HepG2 (cell line): ENCODE measurements around the gene TAAR6. TPM values are rescaled to one million over a fixed set of nuclear protein-coding genes. Genes with fewer than 3 reads are reported as not detected.

ENCODE experiments used
- ATAC-seq: fragments of 200-7000 bp; cut with Tn5 transposase; 3 replicates; pipeline ENCODE4 v1.9.1; 2020; ENCODE audit warnings: mild to moderate bottlenecking, moderate library complexity
- BruUV-seq: library from RNA; stranded (reverse); fragments of 400-500 nt; replicated peaks from 2 replicates; lab custom pipeline; 2021; lab: Mats Ljungman, UMichigan
- CTCF ChIA-PET: fragments of 300-600 bp; formaldehyde crosslinking; extraction: SDS; loops from one replicate; lab custom pipeline; 2021; ENCODE audit warnings: low total read pairs, inconsistent platforms, low intra/inter-chr PET ratio; lab: Yijun Ruan, JAX
- POLR2A ChIA-PET: fragments of 350-600 bp; sonication (Branson Sonifier 250); formaldehyde crosslinking; loops from one replicate; lab custom pipeline; 2020; ENCODE audit warnings: antibody characterized with exemption, inconsistent platforms; lab: Yijun Ruan, JAX
- DNase-seq: peaks from one replicate; pipeline ENCODE4 v3.0.0-alpha.2; 2015; ENCODE audit warnings: low spot score
- FAIRE-seq: peaks from 3 replicates; lab custom pipeline; 2011; peaks lifted over from hg19 to GRCh38; lab: Jason Lieb, UNC
- H2AFZ ChIP-seq: one replicate; pipeline ENCODE4 v1.6.1; 2011; ENCODE audit warnings: low read length, inconsistent platforms
- H3K27ac ChIP-seq: fragments of 300-600 bp; 3 replicates; pipeline ENCODE4 v1.8.0; 2011; ENCODE audit warnings: mixed run types, mild to moderate bottlenecking, mixed read lengths, low read length, inconsistent platforms; ENCODE audit not compliant: insufficient read depth; ENCODE audit errors: extremely low read length
- H3K27me3 ChIP-seq, 2 experiments: fragments of 200-600 bp in 1 of 2; 2 replicates in 1 of 2; 3 replicates in 1 of 2; pipeline versions ENCODE4 v1.6.0 to v1.8.0; 2011; ENCODE audit warnings: low read length in 2 of 2, mild to moderate bottlenecking in 2 of 2, moderate library complexity in 2 of 2, inconsistent platforms in 1 of 2; ENCODE audit not compliant: insufficient read depth in 2 of 2, control insufficient read depth in 1 of 2
- H3K36me3 ChIP-seq, 2 experiments: fragments of 200-600 bp in 1 of 2; replicated peaks in 1 of 2; 2 replicates in 1 of 2; 3 replicates in 1 of 2; pipeline versions ENCODE4 v1.5.1 to v1.8.0; 2011; ENCODE audit warnings: low read length in 2 of 2, inconsistent platforms in 1 of 2; ENCODE audit not compliant: insufficient read depth in 2 of 2, control insufficient read depth in 1 of 2
- H3K4me1 ChIP-seq: 2 replicates; pipeline ENCODE4 v1.5.1; 2012; ENCODE audit warnings: low read length, inconsistent platforms; ENCODE audit not compliant: insufficient read depth
- H3K4me2 ChIP-seq: 2 replicates; pipeline ENCODE4 v1.6.0; 2011; ENCODE audit warnings: low read depth, low read length, inconsistent platforms
- H3K4me3 ChIP-seq, 3 experiments: fragments of 200-600 bp in 1 of 3; sonication (generic), shearing (Covaris generic) in 1 of 3; replicated peaks in 1 of 3; 2 replicates each; pipeline ENCODE4 v1.5.1; 2011 to 2016; ENCODE audit warnings: low read length in 3 of 3, inconsistent platforms in 2 of 3, low read depth in 2 of 3, mild to moderate bottlenecking in 2 of 3, control low read depth in 1 of 3, mixed read lengths in 1 of 3; ENCODE audit not compliant: insufficient read depth in 1 of 3
- H3K79me2 ChIP-seq: one replicate; pipeline ENCODE4 v1.6.1; 2011; ENCODE audit warnings: low read length, inconsistent platforms; ENCODE audit not compliant: insufficient read depth
- H3K9ac ChIP-seq: 2 replicates; pipeline ENCODE4 v1.6.0; 2011; ENCODE audit warnings: mild to moderate bottlenecking, low read depth, low read length, inconsistent platforms; ENCODE audit not compliant: insufficient read depth
- H3K9me3 ChIP-seq: 2 replicates; pipeline ENCODE4 v1.5.1; 2012; ENCODE audit warnings: mild to moderate bottlenecking, low read length
- H4K20me1 ChIP-seq: 2 replicates; pipeline ENCODE4 v1.6.0; 2011; ENCODE audit warnings: inconsistent platforms, mild to moderate bottlenecking, low read length, moderate library complexity; ENCODE audit not compliant: insufficient read depth
- FOXM1 ChIP-seq: sonication (generic); formaldehyde crosslinking; IDR thresholded peaks from 2 replicates; pipeline ENCODE4 v1.5.0; 2020; ENCODE audit warnings: missing genetic modification reagents
- SETDB1 ChIP-seq: sonication (generic); formaldehyde crosslinking; IDR thresholded peaks from 2 replicates; pipeline ENCODE4 v1.5.1; 2020; ENCODE audit warnings: missing genetic modification reagents, mild to moderate bottlenecking, borderline replicate concordance
- ZNF331 ChIP-seq: sonication (generic); formaldehyde crosslinking; IDR thresholded peaks from 2 replicates; pipeline ENCODE4 v1.4.0; 2020; ENCODE audit warnings: missing genetic modification reagents
- ZNF766 ChIP-seq: sonication (generic); formaldehyde crosslinking; IDR thresholded peaks from 2 replicates; pipeline ENCODE4 v1.5.0; 2020; ENCODE audit warnings: missing genetic modification reagents, borderline replicate concordance
- WGBS: methylation state at CpG from one replicate; pipeline ENCODE4 v1.1.6; 2017; ENCODE audit warnings: low lambda C conversion rate; 5-methylcytosine and 5-hydroxymethylcytosine counted together
- in situ Hi-C: cut with HindIII; loops from 2 replicates; pipeline ENCODE4 v1.10.0; 2017; ENCODE audit warnings: low pct_unique_long_range_greater_than_20kb; ENCODE audit not compliant: extremely low pct_ligation_motif_present
- intact Hi-C: fragments of 100-400 bp; cut with micrococcal nuclease; formaldehyde crosslinking; loops from one replicate; pipeline ENCODE4 v1.10.0; 2022; ENCODE audit not compliant: unreplicated experiment
- polyA plus RNA-seq, 8 experiments: library from polyadenylated mRNA; depleted of rRNA in 3 of 8; stranded (reverse) in 7 of 8; unstranded in 1 of 8; fragments of >200 nt; fragmentation: Illumina TruSeq in 4 of 8; extraction: Trizol in 4 of 8; gene quantifications; 2 replicates each; pipeline versions ENCODE4 v1.2.1 to v1.2.3, GENCODE V29; 2011 to 2016; ENCODE audit warnings: low read depth in 4 of 8, missing spikeins in 1 of 8, mixed read lengths in 1 of 8; ENCODE audit not compliant: insufficient read depth in 1 of 8
- total RNA-seq, 5 experiments: library from RNA; depleted of rRNA; stranded (reverse); fragments of >200 nt; fragmentation: Illumina TruSeq; extraction: Trizol; gene quantifications; 2 replicates each; pipeline ENCODE4 v1.2.3, GENCODE V29; 2016; ENCODE audit warnings: low read depth in 1 of 5
- TF ChIP-seq, protein P1 (sequence below), 2 experiments: IDR thresholded peaks; 2 replicates each; pipeline ENCODE4 v1.6.1; 2011 to 2012; ENCODE audit warnings: low read length in 2 of 2, borderline replicate concordance in 1 of 2, low read depth in 1 of 2, mild to moderate bottlenecking in 1 of 2, moderate library complexity in 1 of 2

The TAAR6 gene
- total and polyA plus RNA-seq, 2 of the 13 experiments (the other 11 are each of a cell fraction or from before 2014, with no cell fraction given), result not detected

DNA sequence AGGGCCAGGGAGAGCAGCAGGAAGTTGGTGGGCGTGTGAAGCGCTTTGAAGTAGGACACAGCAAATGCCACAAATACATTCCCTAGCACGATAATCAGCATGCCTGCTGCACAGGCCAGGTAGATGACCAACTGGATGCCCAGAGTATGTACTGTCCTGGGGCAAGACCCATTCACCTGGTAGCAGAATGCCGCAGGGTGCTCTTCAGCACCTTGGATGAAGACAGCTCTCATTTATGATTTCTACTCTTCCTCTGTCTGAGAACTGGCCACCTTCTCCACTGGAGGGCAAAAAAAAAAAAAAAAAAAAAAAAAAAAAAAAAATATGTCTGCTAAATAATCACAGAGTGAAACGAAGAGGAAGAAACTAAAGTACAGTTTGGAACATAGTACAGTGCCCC, 19.3 kb downstream of the TAAR6 start, which contains the start of gene TAAR5:
TAAR5 (minus strand) TSS at position 288 of the 400 bp plus-strand sequence; CDS start at position 233, 55 bp downstream.
- POLR2A ChIA-PET, result no interaction called here
- no peaks in the 10 kb centered on the region for H3K79me2 ChIP-seq
- no peaks in the 10 kb centered on the region for H3K36me3 ChIP-seq
- ATAC-seq, result peak; percentile 55
- DNase-seq, result no peak
- in situ Hi-C loops (no loop called here), intact Hi-C loops (no loop called here)
- no peak for FAIRE-seq
- H3K27ac ChIP-seq, result no peak within 1 kb of the TSS
- 31% methylated on average over 4 of the region's 5 CpGs for WGBS
- no TSS peak for BruUV-seq
- no peak within 1 kb of the TSS for H3K4me3 ChIP-seq
- CTCF ChIA-PET, result no interaction called here
- TF ChIP-seq ZNF331 (no peak), SETDB1 (CRISPR knock-in tag) (no peak), ZNF766 (CRISPR knock-in tag) (no peak), FOXM1 (CRISPR knock-in tag) (no peak)
- TF ChIP-seq, protein P1, sequence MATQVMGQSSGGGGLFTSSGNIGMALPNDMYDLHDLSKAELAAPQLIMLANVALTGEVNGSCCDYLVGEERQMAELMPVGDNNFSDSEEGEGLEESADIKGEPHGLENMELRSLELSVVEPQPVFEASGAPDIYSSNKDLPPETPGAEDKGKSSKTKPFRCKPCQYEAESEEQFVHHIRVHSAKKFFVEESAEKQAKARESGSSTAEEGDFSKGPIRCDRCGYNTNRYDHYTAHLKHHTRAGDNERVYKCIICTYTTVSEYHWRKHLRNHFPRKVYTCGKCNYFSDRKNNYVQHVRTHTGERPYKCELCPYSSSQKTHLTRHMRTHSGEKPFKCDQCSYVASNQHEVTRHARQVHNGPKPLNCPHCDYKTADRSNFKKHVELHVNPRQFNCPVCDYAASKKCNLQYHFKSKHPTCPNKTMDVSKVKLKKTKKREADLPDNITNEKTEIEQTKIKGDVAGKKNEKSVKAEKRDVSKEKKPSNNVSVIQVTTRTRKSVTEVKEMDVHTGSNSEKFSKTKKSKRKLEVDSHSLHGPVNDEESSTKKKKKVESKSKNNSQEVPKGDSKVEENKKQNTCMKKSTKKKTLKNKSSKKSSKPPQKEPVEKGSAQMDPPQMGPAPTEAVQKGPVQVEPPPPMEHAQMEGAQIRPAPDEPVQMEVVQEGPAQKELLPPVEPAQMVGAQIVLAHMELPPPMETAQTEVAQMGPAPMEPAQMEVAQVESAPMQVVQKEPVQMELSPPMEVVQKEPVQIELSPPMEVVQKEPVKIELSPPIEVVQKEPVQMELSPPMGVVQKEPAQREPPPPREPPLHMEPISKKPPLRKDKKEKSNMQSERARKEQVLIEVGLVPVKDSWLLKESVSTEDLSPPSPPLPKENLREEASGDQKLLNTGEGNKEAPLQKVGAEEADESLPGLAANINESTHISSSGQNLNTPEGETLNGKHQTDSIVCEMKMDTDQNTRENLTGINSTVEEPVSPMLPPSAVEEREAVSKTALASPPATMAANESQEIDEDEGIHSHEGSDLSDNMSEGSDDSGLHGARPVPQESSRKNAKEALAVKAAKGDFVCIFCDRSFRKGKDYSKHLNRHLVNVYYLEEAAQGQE (IDR thresholded peaks at IDR 0.05; ENCODE audit: borderline replicate concordance in 1 of 2, low read depth in 1 of 2, low read length in 2 of 2), result peak in 1 of 2 experiments; percentile 41; a peak in 1 of 4 replicates
- H3K4me1 ChIP-seq, result no peaks in the 10 kb centered on the region
- no peak within 1 kb of the TSS for H3K9ac ChIP-seq
- H3K4me2 ChIP-seq, result no peak within 1 kb of the TSS
- H4K20me1 ChIP-seq, result no peaks in the 10 kb centered on the region
- no peak within 1 kb of the TSS for H2AFZ ChIP-seq
- H3K9me3 ChIP-seq, result no peaks in the 10 kb centered on the region
- no peaks in the 10 kb centered on the region for H3K27me3 ChIP-seq
